Astrocyte of the cerebellum (primary cell): ENCODE data around the gene SOWAHD.
"Not testable (repeated sequence)": the region's sequence is repeated elsewhere in the genome, so short reads cannot be mapped to it uniquely, and the experiment has no call there.

Source experiments
- DNase-seq: peaks from one replicate; pipeline ENCODE4 v3.0.0-alpha.2; 2011; ENCODE audit warnings: low read depth
- H3K4me3 ChIP-seq: 2 replicates; pipeline ENCODE4 v1.5.1; 2011; ENCODE audit warnings: mild to moderate bottlenecking, low read depth, low read length, moderate library complexity
- in situ Hi-C: cut with HindIII; loops from 2 replicates; pipeline ENCODE4 v1.10.0; 2017; ENCODE audit warnings: low sequenced_read_pairs
- TF ChIP-seq, protein P1 (sequence below): IDR thresholded peaks from 2 replicates; pipeline ENCODE4 v1.5.1; 2012; ENCODE audit warnings: low read length, low read depth, moderate library complexity, mild to moderate bottlenecking; ENCODE audit errors: missing control alignments

SOWAHD gene

DNA sequence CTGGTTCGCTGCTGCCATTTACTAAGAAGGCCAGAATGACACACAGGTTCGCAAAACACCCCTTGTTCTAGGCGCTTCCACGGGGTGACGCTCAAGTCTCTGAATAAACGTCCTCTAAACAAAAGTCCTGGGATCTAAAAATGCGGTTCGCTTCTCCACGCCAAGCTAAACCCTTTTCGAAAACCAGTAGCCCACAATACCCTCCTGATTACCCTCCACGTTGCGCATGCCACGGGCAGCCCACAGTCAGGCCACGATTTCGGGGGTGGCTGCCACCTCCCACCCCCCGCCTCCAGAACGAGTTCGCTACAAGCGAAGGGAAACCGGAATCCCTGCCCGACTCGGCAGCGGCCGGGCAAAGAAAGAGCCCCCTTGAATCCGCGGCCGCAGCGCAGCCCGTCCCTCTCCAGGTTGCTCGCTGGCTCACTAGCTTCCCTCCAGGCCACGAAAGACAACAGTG is 32.6 kb downstream of the SOWAHD start:
- DNase-seq, result peak; percentile 11
- TF ChIP-seq, protein P1, sequence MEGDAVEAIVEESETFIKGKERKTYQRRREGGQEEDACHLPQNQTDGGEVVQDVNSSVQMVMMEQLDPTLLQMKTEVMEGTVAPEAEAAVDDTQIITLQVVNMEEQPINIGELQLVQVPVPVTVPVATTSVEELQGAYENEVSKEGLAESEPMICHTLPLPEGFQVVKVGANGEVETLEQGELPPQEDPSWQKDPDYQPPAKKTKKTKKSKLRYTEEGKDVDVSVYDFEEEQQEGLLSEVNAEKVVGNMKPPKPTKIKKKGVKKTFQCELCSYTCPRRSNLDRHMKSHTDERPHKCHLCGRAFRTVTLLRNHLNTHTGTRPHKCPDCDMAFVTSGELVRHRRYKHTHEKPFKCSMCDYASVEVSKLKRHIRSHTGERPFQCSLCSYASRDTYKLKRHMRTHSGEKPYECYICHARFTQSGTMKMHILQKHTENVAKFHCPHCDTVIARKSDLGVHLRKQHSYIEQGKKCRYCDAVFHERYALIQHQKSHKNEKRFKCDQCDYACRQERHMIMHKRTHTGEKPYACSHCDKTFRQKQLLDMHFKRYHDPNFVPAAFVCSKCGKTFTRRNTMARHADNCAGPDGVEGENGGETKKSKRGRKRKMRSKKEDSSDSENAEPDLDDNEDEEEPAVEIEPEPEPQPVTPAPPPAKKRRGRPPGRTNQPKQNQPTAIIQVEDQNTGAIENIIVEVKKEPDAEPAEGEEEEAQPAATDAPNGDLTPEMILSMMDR, result peak; percentile 9
- peak overlapping the region; percentile 79 for H3K4me3 ChIP-seq
- in situ Hi-C loops, result no loop called here

- TF ChIP-seq, protein P1, result no peak
- DNase-seq, result peak; percentile 72
- H3K4me3 ChIP-seq, result peak within 1 kb of the TSS; percentile 79
- in situ Hi-C loops, result no loop called here
These were observed 33.2 kb downstream of the SOWAHD start, which contains the start of gene RPL39 for GRCh38 chrX:119791437-119792231. TSS of gene RPL39 (minus strand) at chrX:119791630. CDS start at chrX:119791576, 54 bp downstream.

GRCh38 chrX:119801253-119802221 is 43.1 kb downstream of the SOWAHD start:
- no peak for DNase-seq
- in situ Hi-C loops, result no loop called here
- no peak overlapping the region for H3K4me3 ChIP-seq
- TF ChIP-seq, protein P1, result no peak

- TF ChIP-seq, protein P1, result no peak
- DNase-seq, result no peak
- in situ Hi-C loops, result no loop called here
- H3K4me3 ChIP-seq, result no peak overlapping the region
These were observed 44.2 kb downstream of the SOWAHD start for GRCh38 chrX:119802546-119802945.

- H3K4me3 ChIP-seq, DNase-seq, in situ Hi-C loops: not testable (repeated sequence)
These were observed 50.1 kb downstream of the SOWAHD start for GRCh38 chrX:119808461-119808860.

GRCh38 chrX:119809185-119809666 is 50.8 kb downstream of the SOWAHD start:
- in situ Hi-C loops, result no loop called here

More at GRCh38 chrX:119809185-119809666, 50.8 kb downstream of the SOWAHD start:
- DNase-seq, result no peak
- no peak overlapping the region for H3K4me3 ChIP-seq
- TF ChIP-seq, protein P1, result no peak
